ENCODE results near the gene CAB39. TPM values are rescaled to one million over a fixed set of nuclear protein-coding genes. Genes with fewer than 3 reads are reported as not detected.
A peak's percentile ranks its signal among the peaks of the same experiment; 100 is the strongest.

The CAB39 gene
- total and polyA plus RNA-seq, 2 experiments from 2014 or later, result 18.7 to 67.5 TPM

GRCh38 chr2:230719340-230719739 is 6.7 kb downstream of the CAB39 start:
- peaks cover 96% of the 10 kb centered on the region for H3K79me2 ChIP-seq (replicated peaks; ENCODE audit: insufficient read depth)
- Mint-ChIP-seq H3K27me3 (ENCODE audit: insufficient read depth, low read depth, poor library complexity) (peaks cover 3% of the 10 kb centered on the region), H3K4me1 (peaks cover 72% of the 10 kb centered on the region), H3K27ac (peak overlapping the region; percentile 63), H3K4me3 (no peak overlapping the region), H3K36me3 (ENCODE audit: low read depth) (peaks cover 27% of the 10 kb centered on the region; the same call in 2 of the 3 replicates), H3K9me3 (no peaks in the 10 kb centered on the region)
- ATAC-seq, result no peak
- H3K4me1 ChIP-seq (ENCODE audit: insufficient read depth), result peaks cover 78% of the 10 kb centered on the region
- no peak overlapping the region; the same call in 1 of the 2 replicates for H3K4me2 ChIP-seq
- no peaks in the 10 kb centered on the region for H3K27me3 ChIP-seq (ENCODE audit: insufficient read depth)
- no peak for DNase-seq (ENCODE audit: low spot score)
- peaks cover 13% of the 10 kb centered on the region; the same call in 1 of the 2 replicates for H4K20me1 ChIP-seq (replicated peaks; ENCODE audit: insufficient read depth)
- H3K36me3 ChIP-seq (ENCODE audit: insufficient read depth), result no peaks in the 10 kb centered on the region
- no peaks in the 10 kb centered on the region for H3F3A ChIP-seq (replicated peaks; ENCODE audit: low read depth)
- no peak overlapping the region for H2AFZ ChIP-seq
- H3K27ac ChIP-seq (ENCODE audit: low read depth), result no peak overlapping the region
- no peaks in the 10 kb centered on the region for H3K9me2 ChIP-seq (ENCODE audit: insufficient read depth)
- H3K4me3 ChIP-seq, result no peak overlapping the region
- TF ChIP-seq, protein P1, sequence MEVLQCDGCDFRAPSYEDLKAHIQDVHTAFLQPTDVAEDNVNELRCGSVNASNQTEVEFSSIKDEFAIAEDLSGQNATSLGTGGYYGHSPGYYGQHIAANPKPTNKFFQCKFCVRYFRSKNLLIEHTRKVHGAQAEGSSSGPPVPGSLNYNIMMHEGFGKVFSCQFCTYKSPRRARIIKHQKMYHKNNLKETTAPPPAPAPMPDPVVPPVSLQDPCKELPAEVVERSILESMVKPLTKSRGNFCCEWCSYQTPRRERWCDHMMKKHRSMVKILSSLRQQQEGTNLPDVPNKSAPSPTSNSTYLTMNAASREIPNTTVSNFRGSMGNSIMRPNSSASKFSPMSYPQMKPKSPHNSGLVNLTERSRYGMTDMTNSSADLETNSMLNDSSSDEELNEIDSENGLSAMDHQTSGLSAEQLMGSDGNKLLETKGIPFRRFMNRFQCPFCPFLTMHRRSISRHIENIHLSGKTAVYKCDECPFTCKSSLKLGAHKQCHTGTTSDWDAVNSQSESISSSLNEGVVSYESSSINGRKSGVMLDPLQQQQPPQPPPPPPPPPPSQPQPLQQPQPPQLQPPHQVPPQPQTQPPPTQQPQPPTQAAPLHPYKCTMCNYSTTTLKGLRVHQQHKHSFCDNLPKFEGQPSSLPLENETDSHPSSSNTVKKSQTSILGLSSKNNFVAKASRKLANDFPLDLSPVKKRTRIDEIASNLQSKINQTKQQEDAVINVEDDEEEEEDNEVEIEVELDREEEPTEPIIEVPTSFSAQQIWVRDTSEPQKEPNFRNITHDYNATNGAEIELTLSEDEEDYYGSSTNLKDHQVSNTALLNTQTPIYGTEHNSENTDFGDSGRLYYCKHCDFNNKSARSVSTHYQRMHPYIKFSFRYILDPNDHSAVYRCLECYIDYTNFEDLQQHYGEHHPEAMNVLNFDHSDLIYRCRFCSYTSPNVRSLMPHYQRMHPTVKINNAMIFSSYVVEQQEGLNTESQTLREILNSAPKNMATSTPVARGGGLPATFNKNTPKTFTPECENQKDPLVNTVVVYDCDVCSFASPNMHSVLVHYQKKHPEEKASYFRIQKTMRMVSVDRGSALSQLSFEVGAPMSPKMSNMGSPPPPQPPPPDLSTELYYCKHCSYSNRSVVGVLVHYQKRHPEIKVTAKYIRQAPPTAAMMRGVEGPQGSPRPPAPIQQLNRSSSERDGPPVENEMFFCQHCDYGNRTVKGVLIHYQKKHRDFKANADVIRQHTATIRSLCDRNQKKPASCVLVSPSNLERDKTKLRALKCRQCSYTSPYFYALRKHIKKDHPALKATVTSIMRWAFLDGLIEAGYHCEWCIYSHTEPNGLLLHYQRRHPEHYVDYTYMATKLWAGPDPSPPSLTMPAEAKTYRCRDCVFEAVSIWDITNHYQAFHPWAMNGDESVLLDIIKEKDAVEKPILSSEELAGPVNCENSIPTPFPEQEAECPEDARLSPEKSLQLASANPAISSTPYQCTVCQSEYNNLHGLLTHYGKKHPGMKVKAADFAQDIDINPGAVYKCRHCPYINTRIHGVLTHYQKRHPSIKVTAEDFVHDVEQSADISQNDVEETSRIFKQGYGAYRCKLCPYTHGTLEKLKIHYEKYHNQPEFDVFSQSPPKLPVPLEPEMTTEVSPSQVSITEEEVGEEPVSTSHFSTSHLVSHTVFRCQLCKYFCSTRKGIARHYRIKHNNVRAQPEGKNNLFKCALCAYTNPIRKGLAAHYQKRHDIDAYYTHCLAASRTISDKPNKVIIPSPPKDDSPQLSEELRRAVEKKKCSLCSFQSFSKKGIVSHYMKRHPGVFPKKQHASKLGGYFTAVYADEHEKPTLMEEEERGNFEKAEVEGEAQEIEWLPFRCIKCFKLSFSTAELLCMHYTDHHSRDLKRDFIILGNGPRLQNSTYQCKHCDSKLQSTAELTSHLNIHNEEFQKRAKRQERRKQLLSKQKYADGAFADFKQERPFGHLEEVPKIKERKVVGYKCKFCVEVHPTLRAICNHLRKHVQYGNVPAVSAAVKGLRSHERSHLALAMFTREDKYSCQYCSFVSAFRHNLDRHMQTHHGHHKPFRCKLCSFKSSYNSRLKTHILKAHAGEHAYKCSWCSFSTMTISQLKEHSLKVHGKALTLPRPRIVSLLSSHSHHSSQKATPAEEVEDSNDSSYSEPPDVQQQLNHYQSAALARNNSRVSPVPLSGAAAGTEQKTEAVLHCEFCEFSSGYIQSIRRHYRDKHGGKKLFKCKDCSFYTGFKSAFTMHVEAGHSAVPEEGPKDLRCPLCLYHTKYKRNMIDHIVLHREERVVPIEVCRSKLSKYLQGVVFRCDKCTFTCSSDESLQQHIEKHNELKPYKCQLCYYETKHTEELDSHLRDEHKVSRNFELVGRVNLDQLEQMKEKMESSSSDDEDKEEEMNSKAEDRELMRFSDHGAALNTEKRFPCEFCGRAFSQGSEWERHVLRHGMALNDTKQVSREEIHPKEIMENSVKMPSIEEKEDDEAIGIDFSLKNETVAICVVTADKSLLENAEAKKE (CRISPR knock-in tag; IDR thresholded peaks at IDR 0.05), result no peak
- TF ChIP-seq EZH2phosphoT487 (IDR thresholded peaks at IDR 0.05; ENCODE audit: unreplicated experiment), result no peak

GRCh38 chr2:230721712-230722111 is 9.1 kb downstream of the CAB39 start:
- Histone ChIP-seq H3K36me3 (ENCODE audit: insufficient read depth) (no peaks in the 10 kb centered on the region), H3K79me2 (replicated peaks; ENCODE audit: insufficient read depth) (peaks cover 94% of the 10 kb centered on the region), H3K9me2 (ENCODE audit: insufficient read depth) (no peaks in the 10 kb centered on the region), H3K4me3 (peak overlapping the region; percentile 17), H3F3A (replicated peaks; ENCODE audit: low read depth) (no peaks in the 10 kb centered on the region), H3K4me2 (peak overlapping the region; percentile 66), H4K20me1 (replicated peaks; ENCODE audit: insufficient read depth) (no peaks in the 10 kb centered on the region), H3K27me3 (ENCODE audit: insufficient read depth) (no peaks in the 10 kb centered on the region), H2AFZ (no peak overlapping the region), H3K27ac (ENCODE audit: low read depth) (peak overlapping the region; percentile 94), H3K4me1 (ENCODE audit: insufficient read depth) (peaks cover 76% of the 10 kb centered on the region)
- peak overlapping the region; percentile 97 for H3K27ac Mint-ChIP-seq
- H3K4me1 Mint-ChIP-seq, result peaks cover 74% of the 10 kb centered on the region
- no peaks in the 10 kb centered on the region for H3K9me3 Mint-ChIP-seq
- ATAC-seq (peak; percentile 30; the same call in 2 of the 3 replicates), DNase-seq (ENCODE audit: low spot score) (peak; percentile 67)
- TF ChIP-seq NANOG (IDR thresholded peaks at IDR 0.05; ENCODE audit: borderline replicate concordance), result peak; percentile 52; the same call in 1 of the 2 replicates
- no peak for TF ChIP-seq ZNF114 (CRISPR knock-in tag; IDR thresholded peaks at IDR 0.05)
- peaks cover 3% of the 10 kb centered on the region for H3K27me3 Mint-ChIP-seq (ENCODE audit: insufficient read depth, low read depth, poor library complexity)
- peak overlapping the region; percentile 56 for H3K4me3 Mint-ChIP-seq
- H3K36me3 Mint-ChIP-seq (ENCODE audit: low read depth), result peaks cover 24% of the 10 kb centered on the region; the same call in 2 of the 3 replicates
